PC-9 (cell line): ENCODE measurements around the gene SH2D5. TPM values are rescaled to one million over a fixed set of nuclear protein-coding genes. Genes with fewer than 3 reads are reported as not detected.

ENCODE experiments used
- BruUV-seq: library from RNA; stranded (reverse); fragments of 400-500 nt; replicated peaks from 2 replicates; lab custom pipeline; 2021; lab: Mats Ljungman, UMichigan
- CTCF ChIA-PET: fragments of 300-600 bp; sonication (Branson Sonifier 250); formaldehyde crosslinking; loops from one replicate; lab custom pipeline; 2022; ENCODE audit warnings: antibody characterized with exemption; lab: Charles Lee
- POLR2A ChIA-PET: fragments of 300-600 bp; sonication (Branson Sonifier 250); formaldehyde crosslinking; loops from one replicate; lab custom pipeline; 2022; ENCODE audit warnings: antibody characterized with exemption; ENCODE audit not compliant: unreplicated experiment; lab: Charles Lee
- DNase-seq, 2 experiments: peaks; one replicate each; pipeline versions ENCODE4 v3.0.0 to v3.0.0-alpha.2; 2015 to 2022; ENCODE audit warnings: mixed read lengths in 1 of 2
- H2AFZ ChIP-seq: fragments of 200-600 bp; sonication (generic); 2 replicates; pipeline ENCODE4 v1.8.1; 2017; ENCODE audit warnings: antibody characterized with exemption
- H3F3A ChIP-seq: fragments of 200-600 bp; sonication (generic); 2 replicates; pipeline ENCODE4 v1.8.1; 2017; ENCODE audit warnings: antibody characterized with exemption, mild to moderate bottlenecking, low read depth; ENCODE audit not compliant: insufficient read depth
- H3K27ac ChIP-seq: fragments of 200-600 bp; sonication (generic); 2 replicates; pipeline ENCODE4 v1.6.1; 2016; ENCODE audit warnings: mixed run types
- H3K27me3 ChIP-seq: fragments of 200-600 bp; sonication (generic); 2 replicates; pipeline ENCODE4 v1.6.1; 2016; ENCODE audit warnings: low read depth, mixed run types; ENCODE audit not compliant: insufficient read depth
- H3K36me3 ChIP-seq: fragments of 200-600 bp; sonication (generic); 2 replicates; pipeline ENCODE4 v1.6.1; 2016; ENCODE audit warnings: low read depth, mixed run types
- H3K4me1 ChIP-seq: fragments of 200-600 bp; sonication (generic); replicated peaks from 2 replicates; pipeline ENCODE4 v1.6.1; 2016; ENCODE audit warnings: mixed run types; ENCODE audit not compliant: insufficient read depth
- H3K4me2 ChIP-seq: fragments of 200-600 bp; sonication (generic); 2 replicates; pipeline ENCODE4 v1.6.1; 2017; ENCODE audit warnings: mixed run types
- H3K4me3 ChIP-seq: fragments of 200-600 bp; sonication (generic); 2 replicates; pipeline ENCODE4 v1.6.1; 2016; ENCODE audit warnings: mixed run types
- H3K79me2 ChIP-seq: fragments of 200-600 bp; sonication (generic); 2 replicates; pipeline ENCODE4 v1.6.1; 2017; ENCODE audit warnings: low read depth, mixed run types
- H3K9me2 ChIP-seq: fragments of 200-600 bp; sonication (generic); 2 replicates; pipeline ENCODE4 v1.8.1; 2017; ENCODE audit warnings: mild to moderate bottlenecking; ENCODE audit not compliant: insufficient read depth
- H3K9me3 ChIP-seq: fragments of 200-600 bp; sonication (generic); 2 replicates; pipeline ENCODE4 v1.8.1; 2016; ENCODE audit warnings: low read depth; ENCODE audit not compliant: insufficient read depth
- H4K20me1 ChIP-seq: fragments of 200-600 bp; sonication (generic); 2 replicates; pipeline ENCODE4 v1.8.1; 2017; ENCODE audit not compliant: insufficient read depth
- EZH2 ChIP-seq: fragments of 200-600 bp; sonication (generic); IDR thresholded peaks from 2 replicates; pipeline ENCODE4 v1.8.0; 2017; ENCODE audit warnings: antibody characterized with exemption, low read depth
- intact Hi-C: fragments of 100-400 bp; cut with micrococcal nuclease; formaldehyde crosslinking; loops from one replicate; pipeline ENCODE4 v1.10.0; 2022; ENCODE audit not compliant: unreplicated experiment
- total RNA-seq: library from RNA; stranded (reverse); gene quantifications from 2 replicates; pipeline ENCODE4 v1.2.3, GENCODE V29; 2021
- TF ChIP-seq, protein P1 (sequence below): fragments of 200-600 bp; sonication (generic); conservative IDR thresholded peaks from 2 replicates; pipeline ENCODE4 v1.6.1; 2017; ENCODE audit warnings: mixed run types, antibody characterized with exemption, mild to moderate bottlenecking, moderate library complexity

SH2D5 gene
- total RNA-seq, 1 experiment from 2014 or later = 1.5 TPM

DNA sequence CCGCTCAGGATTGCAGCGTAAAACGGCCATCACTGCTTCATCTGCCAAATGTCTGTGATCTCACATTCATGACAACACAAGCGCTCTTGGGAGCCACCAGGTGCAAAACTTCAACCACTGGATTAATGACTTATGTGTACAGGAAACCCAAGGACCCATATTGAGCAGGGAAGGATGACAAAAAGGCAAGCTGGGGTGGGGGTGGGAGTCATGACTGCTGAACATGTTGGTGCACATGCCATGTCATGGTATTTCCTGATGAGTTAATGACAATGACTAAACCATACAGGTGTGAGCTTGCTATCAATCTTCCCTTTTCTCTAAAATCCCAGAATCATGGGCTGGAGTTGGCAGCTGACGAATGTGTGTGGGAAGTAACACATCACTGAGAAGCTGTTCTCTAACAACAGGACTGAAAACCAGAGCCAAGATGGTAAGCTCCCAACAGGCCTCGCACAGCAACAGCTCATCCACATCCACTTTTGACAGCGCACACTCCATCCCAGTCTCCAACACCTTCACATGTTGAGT is 3.1 kb upstream of the SH2D5 start:
- no peak for DNase-seq

DNA sequence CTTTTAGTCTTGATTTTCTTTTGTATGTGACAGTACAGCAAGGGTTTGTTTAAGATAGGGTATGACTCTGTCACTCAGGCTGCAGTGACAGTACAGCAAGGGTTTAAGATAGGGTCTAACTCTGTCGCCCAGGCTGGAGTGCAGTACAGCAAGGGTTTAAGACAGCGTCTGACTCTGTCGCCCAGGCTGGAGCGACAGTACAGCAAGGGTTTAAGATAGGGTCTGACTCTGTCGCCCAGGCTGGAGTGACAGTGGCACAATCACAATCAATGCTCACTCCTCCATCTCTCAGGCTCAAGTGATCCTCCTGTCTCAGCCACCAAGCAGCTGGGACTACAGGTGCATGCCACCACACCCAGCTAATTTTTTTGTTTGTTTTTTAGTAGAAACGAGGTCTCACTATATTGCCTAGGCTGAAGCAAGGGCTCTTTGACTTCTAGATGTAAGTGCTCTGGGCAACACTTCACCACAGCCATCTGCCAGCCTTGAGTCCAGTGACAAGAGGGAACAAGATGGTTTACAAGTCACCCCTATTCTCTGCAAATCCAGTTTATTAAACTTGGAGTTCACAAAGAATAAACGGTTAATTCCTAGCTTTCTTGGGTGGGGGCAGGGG is 965 bp upstream of the SH2D5 start:
- TF ChIP-seq, protein P1, sequence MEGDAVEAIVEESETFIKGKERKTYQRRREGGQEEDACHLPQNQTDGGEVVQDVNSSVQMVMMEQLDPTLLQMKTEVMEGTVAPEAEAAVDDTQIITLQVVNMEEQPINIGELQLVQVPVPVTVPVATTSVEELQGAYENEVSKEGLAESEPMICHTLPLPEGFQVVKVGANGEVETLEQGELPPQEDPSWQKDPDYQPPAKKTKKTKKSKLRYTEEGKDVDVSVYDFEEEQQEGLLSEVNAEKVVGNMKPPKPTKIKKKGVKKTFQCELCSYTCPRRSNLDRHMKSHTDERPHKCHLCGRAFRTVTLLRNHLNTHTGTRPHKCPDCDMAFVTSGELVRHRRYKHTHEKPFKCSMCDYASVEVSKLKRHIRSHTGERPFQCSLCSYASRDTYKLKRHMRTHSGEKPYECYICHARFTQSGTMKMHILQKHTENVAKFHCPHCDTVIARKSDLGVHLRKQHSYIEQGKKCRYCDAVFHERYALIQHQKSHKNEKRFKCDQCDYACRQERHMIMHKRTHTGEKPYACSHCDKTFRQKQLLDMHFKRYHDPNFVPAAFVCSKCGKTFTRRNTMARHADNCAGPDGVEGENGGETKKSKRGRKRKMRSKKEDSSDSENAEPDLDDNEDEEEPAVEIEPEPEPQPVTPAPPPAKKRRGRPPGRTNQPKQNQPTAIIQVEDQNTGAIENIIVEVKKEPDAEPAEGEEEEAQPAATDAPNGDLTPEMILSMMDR = no peak
- TF ChIP-seq EZH2 = no peak
- CTCF ChIA-PET = interaction anchor here (0.8 kb wide), 1 partner anchor 100 kb away, joined by 3 read pairs; no protein-coding TSS in a partner anchor
- H3K4me1 ChIP-seq = peaks cover 12% of the 10 kb centered on the region
- H3K27me3 ChIP-seq = no peaks in the 10 kb centered on the region
- intact Hi-C loops = loop anchor here (5.0 kb wide), 2 partner anchors 36 to 211 kb away; no protein-coding TSS in a partner anchor
- H3K9me3 ChIP-seq = no peaks in the 10 kb centered on the region
- POLR2A ChIA-PET = no interaction called here
- peak overlapping the region; percentile 58; the same call in 1 of the 2 replicates for H3K4me3 ChIP-seq
- H3K79me2 ChIP-seq = no peaks in the 10 kb centered on the region
- H3K36me3 ChIP-seq = no peaks in the 10 kb centered on the region
- H3F3A ChIP-seq = peaks cover 15% of the 10 kb centered on the region
- H4K20me1 ChIP-seq = no peaks in the 10 kb centered on the region
- no peaks in the 10 kb centered on the region for H3K9me2 ChIP-seq
- peak overlapping the region; percentile 68 for H3K27ac ChIP-seq
- H2AFZ ChIP-seq = no peak overlapping the region
- TSS peak; percentile 79 for BruUV-seq
- peak overlapping the region; percentile 88 for H3K4me2 ChIP-seq
- peak in 1 of 2 experiments; percentile 36 for DNase-seq

More for the DNA sequence above, 3.1 kb upstream of the SH2D5 start:
- CTCF ChIA-PET = no interaction called here
- no peak overlapping the region for H2AFZ ChIP-seq
- peaks cover 27% of the 10 kb centered on the region for H3F3A ChIP-seq
- no peaks in the 10 kb centered on the region for H3K36me3 ChIP-seq
- H3K4me1 ChIP-seq = peaks cover 12% of the 10 kb centered on the region
- H3K9me2 ChIP-seq = no peaks in the 10 kb centered on the region
- POLR2A ChIA-PET = no interaction called here
- no peak for TF ChIP-seq EZH2
- TF ChIP-seq, protein P1 = no peak
- no peaks in the 10 kb centered on the region for H3K9me3 ChIP-seq
- BruUV-seq = no TSS peak
- H3K27ac ChIP-seq = no peak overlapping the region
- no peaks in the 10 kb centered on the region for H4K20me1 ChIP-seq
- H3K79me2 ChIP-seq = no peaks in the 10 kb centered on the region
- no peaks in the 10 kb centered on the region for H3K27me3 ChIP-seq
- no peak overlapping the region for H3K4me3 ChIP-seq
- intact Hi-C loops = no loop called here
- H3K4me2 ChIP-seq = no peak overlapping the region

DNA sequence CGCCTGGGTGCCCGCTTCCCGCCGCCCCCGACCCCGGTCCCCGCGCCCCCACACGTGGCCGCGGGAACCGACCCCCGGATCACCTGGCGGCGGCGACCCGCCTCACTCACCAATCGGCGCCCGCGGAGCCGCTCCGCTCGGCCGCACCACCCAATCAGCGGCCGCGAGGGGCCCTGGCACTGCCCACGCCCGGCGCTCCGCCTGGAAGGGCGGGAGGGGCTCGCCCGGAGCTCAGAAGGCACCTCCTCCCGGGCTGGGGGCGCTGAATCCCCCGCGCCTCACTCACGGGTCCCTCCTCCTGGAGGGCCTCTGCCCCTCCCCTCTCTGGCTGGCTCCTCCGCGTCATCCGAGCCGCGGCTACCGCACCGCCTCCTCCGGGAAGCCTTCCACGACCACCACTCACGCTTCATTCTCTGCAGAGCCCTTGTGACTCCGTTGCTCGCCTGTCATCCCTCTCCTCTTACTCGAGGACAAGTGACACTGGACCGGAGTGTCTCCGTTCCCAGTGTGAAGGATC is 374 bp downstream of the SH2D5 start:
- BruUV-seq = no TSS peak

More for the DNA sequence above, 374 bp downstream of the SH2D5 start:
- H3K27ac ChIP-seq = 0 out of 2 replicates have a peak overlapping the region, but pooled peaks have one; percentile 44
- no peaks in the 10 kb centered on the region for H3K79me2 ChIP-seq
- H3K4me2 ChIP-seq = peak overlapping the region; percentile 88
- CTCF ChIA-PET = interaction anchor here (0.6 to 0.7 kb wide), 2 partner anchors 55 to 552 kb away, joined by 4 to 5 read pairs; partner anchors contain the start of gene HP1BP3
- TF ChIP-seq EZH2 = no peak
- TF ChIP-seq, protein P1 = no peak
- H4K20me1 ChIP-seq = no peaks in the 10 kb centered on the region
- peak overlapping the region; percentile 52; the same call in 1 of the 2 replicates for H2AFZ ChIP-seq
- H3F3A ChIP-seq = peaks cover 15% of the 10 kb centered on the region
- H3K9me2 ChIP-seq = no peaks in the 10 kb centered on the region
- peaks cover 12% of the 10 kb centered on the region for H3K4me1 ChIP-seq
- POLR2A ChIA-PET = no interaction called here
- DNase-seq = peak; percentile 35 to 61
- H3K9me3 ChIP-seq = no peaks in the 10 kb centered on the region
- no peaks in the 10 kb centered on the region for H3K36me3 ChIP-seq
- peak overlapping the region; percentile 58 for H3K4me3 ChIP-seq
- intact Hi-C loops = loop anchor here (5.0 kb wide), 2 partner anchors 35 to 210 kb away; no protein-coding TSS in a partner anchor
- no peaks in the 10 kb centered on the region for H3K27me3 ChIP-seq
